ENCODE results near the gene CLK1. TPM values are rescaled to one million over a fixed set of nuclear protein-coding genes. Genes with fewer than 3 reads are reported as not detected.

Gene CLK1
- total RNA-seq, 2 experiments from 2014 or later: 74.9 to 104 TPM

DNA sequence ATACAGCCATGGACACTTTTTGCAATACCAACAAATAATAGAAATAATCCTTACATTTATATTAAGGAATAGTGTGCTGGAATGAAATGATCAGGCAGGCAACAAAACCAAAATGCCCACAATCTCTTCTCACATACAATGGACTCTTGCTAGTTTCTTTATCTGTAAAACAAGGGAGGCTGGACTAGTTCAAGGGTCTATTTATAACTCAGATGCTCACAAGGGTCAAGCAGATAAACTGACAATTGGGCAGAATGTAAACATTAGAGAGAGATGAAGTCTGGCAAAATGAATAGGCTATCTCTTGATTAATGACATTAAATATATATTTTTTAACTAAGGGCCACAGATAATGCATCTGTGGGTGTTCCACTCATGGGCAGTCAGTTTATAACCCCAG, 13.0 kb upstream of the CLK1 start:
- Histone ChIP-seq H3K4me1 (ENCODE audit: insufficient read depth, low read length, poor library complexity, severe bottlenecking) (no peaks in the 10 kb centered on the region), H3K9me3 (ENCODE audit: low read length) (no peaks in the 10 kb centered on the region), H3K4me3 (ENCODE audit: low read depth, low read length, poor library complexity, severe bottlenecking) (no peak overlapping the region), H3K9me2 (ENCODE audit: insufficient read depth, low read length) (no peaks in the 10 kb centered on the region), H3K36me3 (ENCODE audit: insufficient read depth, low read length) (peaks cover 96% of the 10 kb centered on the region), H2AFZ (ENCODE audit: low read length) (no peak overlapping the region), H3K27ac (ENCODE audit: low read depth, low read length, poor library complexity, severe bottlenecking) (no peak overlapping the region), H4K20me1 (ENCODE audit: insufficient read depth, low read length) (no peaks in the 10 kb centered on the region), H3K4me2 (ENCODE audit: low read length) (no peak overlapping the region), H3K79me2 (ENCODE audit: insufficient read depth, low read depth, low read length) (no peaks in the 10 kb centered on the region)
- DNase-seq (ENCODE audit: low spot score): no peak
- ChIA-PET CTCF (ENCODE audit: unreplicated experiment) (no interaction called here), POLR2A (interaction anchor here (0.7 to 1.6 kb wide), 6 partner anchors 8 to 799 kb away, joined by 3 to 10 read pairs (median 4); partner anchors contain the start of gene CLK1)
- intact Hi-C loops (cut with micrococcal nuclease; ENCODE audit: unreplicated experiment): no loop called here
- TF ChIP-seq, protein P1, sequence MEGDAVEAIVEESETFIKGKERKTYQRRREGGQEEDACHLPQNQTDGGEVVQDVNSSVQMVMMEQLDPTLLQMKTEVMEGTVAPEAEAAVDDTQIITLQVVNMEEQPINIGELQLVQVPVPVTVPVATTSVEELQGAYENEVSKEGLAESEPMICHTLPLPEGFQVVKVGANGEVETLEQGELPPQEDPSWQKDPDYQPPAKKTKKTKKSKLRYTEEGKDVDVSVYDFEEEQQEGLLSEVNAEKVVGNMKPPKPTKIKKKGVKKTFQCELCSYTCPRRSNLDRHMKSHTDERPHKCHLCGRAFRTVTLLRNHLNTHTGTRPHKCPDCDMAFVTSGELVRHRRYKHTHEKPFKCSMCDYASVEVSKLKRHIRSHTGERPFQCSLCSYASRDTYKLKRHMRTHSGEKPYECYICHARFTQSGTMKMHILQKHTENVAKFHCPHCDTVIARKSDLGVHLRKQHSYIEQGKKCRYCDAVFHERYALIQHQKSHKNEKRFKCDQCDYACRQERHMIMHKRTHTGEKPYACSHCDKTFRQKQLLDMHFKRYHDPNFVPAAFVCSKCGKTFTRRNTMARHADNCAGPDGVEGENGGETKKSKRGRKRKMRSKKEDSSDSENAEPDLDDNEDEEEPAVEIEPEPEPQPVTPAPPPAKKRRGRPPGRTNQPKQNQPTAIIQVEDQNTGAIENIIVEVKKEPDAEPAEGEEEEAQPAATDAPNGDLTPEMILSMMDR (conservative IDR thresholded peaks at IDR 0.05; ENCODE audit: low read length): no peak
- no peak for TF ChIP-seq EZH2phosphoT487 (IDR thresholded peaks at IDR 0.05; ENCODE audit: borderline replicate concordance, low read depth, low read length)
- BruUV-seq (replicated peaks): no TSS peak

DNA sequence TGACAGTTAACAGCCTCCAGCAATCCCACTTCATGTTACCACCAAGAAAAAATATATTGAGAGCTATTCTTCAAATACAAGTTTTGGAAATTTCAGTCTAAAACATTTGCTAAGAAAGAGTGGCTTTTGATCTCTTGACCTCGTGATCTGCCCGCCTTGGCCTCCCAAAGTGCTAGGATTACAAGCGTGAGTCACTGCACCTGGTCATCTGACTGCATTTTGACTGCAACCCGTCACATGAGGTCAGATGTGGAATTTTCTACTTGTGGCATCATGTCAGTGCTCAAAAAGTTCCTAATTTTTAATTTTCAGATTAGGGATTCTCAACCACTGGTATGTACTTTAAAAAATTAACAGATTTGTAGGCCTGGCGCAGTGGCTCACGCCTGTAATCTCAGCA, 9.1 kb upstream of the CLK1 start:
- Histone ChIP-seq H3K9me2 (ENCODE audit: insufficient read depth, low read length) (no peaks in the 10 kb centered on the region), H2AFZ (ENCODE audit: low read length) (no peak overlapping the region), H3K36me3 (ENCODE audit: insufficient read depth, low read length) (peaks cover 87% of the 10 kb centered on the region), H3K4me3 (ENCODE audit: low read depth, low read length, poor library complexity, severe bottlenecking) (no peak overlapping the region), H4K20me1 (ENCODE audit: insufficient read depth, low read length) (no peaks in the 10 kb centered on the region), H3K79me2 (ENCODE audit: insufficient read depth, low read depth, low read length) (no peaks in the 10 kb centered on the region), H3K27ac (ENCODE audit: low read depth, low read length, poor library complexity, severe bottlenecking) (no peak overlapping the region), H3K4me1 (ENCODE audit: insufficient read depth, low read length, poor library complexity, severe bottlenecking) (peaks cover 6% of the 10 kb centered on the region), H3K9me3 (ENCODE audit: low read length) (no peaks in the 10 kb centered on the region), H3K4me2 (ENCODE audit: low read length) (no peak overlapping the region)
- intact Hi-C loops (cut with micrococcal nuclease; ENCODE audit: unreplicated experiment): no loop called here
- no peak for TF ChIP-seq EZH2phosphoT487 (IDR thresholded peaks at IDR 0.05; ENCODE audit: borderline replicate concordance, low read depth, low read length)
- TF ChIP-seq, protein P1 (conservative IDR thresholded peaks at IDR 0.05; ENCODE audit: low read length): no peak
- no TSS peak for BruUV-seq (replicated peaks)
- POLR2A ChIA-PET: no interaction called here
- CTCF ChIA-PET (ENCODE audit: unreplicated experiment): no interaction called here
- DNase-seq (ENCODE audit: low spot score): no peak

- H2AFZ ChIP-seq (ENCODE audit: low read length): no peak overlapping the region
- ChIA-PET POLR2A (interaction anchor here (1.4 to 1.9 kb wide), 2 partner anchors 18 to 44 kb away, joined by 5 to 7 read pairs; partner anchors contain the start of genes NIF3L1 and PPIL3), CTCF (ENCODE audit: unreplicated experiment) (no interaction called here)
- BruUV-seq (replicated peaks): no TSS peak
- no peaks in the 10 kb centered on the region for H4K20me1 ChIP-seq (ENCODE audit: insufficient read depth, low read length)
- intact Hi-C loops (cut with micrococcal nuclease; ENCODE audit: unreplicated experiment): no loop called here
- peaks cover 8% of the 10 kb centered on the region for H3K4me1 ChIP-seq (ENCODE audit: insufficient read depth, low read length, poor library complexity, severe bottlenecking)
- no peak for TF ChIP-seq EZH2phosphoT487 (IDR thresholded peaks at IDR 0.05; ENCODE audit: borderline replicate concordance, low read depth, low read length)
- TF ChIP-seq, protein P1 (conservative IDR thresholded peaks at IDR 0.05; ENCODE audit: low read length): no peak
- no peaks in the 10 kb centered on the region for H3K9me3 ChIP-seq (ENCODE audit: low read length)
- H3K4me3 ChIP-seq (ENCODE audit: low read depth, low read length, poor library complexity, severe bottlenecking): no peak overlapping the region
- H3K36me3 ChIP-seq (ENCODE audit: insufficient read depth, low read length): peaks cover 66% of the 10 kb centered on the region
- H3K27ac ChIP-seq (ENCODE audit: low read depth, low read length, poor library complexity, severe bottlenecking): peak overlapping the region; percentile 18
- no peaks in the 10 kb centered on the region for H3K9me2 ChIP-seq (ENCODE audit: insufficient read depth, low read length)
- no peak overlapping the region for H3K4me2 ChIP-seq (ENCODE audit: low read length)
- no peaks in the 10 kb centered on the region for H3K79me2 ChIP-seq (ENCODE audit: insufficient read depth, low read depth, low read length)
- DNase-seq (ENCODE audit: low spot score): no peak
Observed at GRCh38 chr2:200871151-200871550, 6.7 kb upstream of the CLK1 start.
